HS-5 (cell line): ENCODE data around the gene TRIM31.

Source experiments
- DNase-seq: peaks from one replicate; pipeline ENCODE4 v3.0.0-alpha.2; 2012; ENCODE audit warnings: low read depth

Gene TRIM31

GRCh38 chr6:30075790-30076732, 36.8 kb downstream of the TRIM31 start:
- no peak for DNase-seq

- DNase-seq, result no peak
Observed at GRCh38 chr6:30075094-30075789, 37.6 kb downstream of the TRIM31 start, which contains the start of gene RNF39. RNF39 (minus strand) TSS chr6:30075769; CDS start chr6:30075585, 184 bp downstream.

DNA sequence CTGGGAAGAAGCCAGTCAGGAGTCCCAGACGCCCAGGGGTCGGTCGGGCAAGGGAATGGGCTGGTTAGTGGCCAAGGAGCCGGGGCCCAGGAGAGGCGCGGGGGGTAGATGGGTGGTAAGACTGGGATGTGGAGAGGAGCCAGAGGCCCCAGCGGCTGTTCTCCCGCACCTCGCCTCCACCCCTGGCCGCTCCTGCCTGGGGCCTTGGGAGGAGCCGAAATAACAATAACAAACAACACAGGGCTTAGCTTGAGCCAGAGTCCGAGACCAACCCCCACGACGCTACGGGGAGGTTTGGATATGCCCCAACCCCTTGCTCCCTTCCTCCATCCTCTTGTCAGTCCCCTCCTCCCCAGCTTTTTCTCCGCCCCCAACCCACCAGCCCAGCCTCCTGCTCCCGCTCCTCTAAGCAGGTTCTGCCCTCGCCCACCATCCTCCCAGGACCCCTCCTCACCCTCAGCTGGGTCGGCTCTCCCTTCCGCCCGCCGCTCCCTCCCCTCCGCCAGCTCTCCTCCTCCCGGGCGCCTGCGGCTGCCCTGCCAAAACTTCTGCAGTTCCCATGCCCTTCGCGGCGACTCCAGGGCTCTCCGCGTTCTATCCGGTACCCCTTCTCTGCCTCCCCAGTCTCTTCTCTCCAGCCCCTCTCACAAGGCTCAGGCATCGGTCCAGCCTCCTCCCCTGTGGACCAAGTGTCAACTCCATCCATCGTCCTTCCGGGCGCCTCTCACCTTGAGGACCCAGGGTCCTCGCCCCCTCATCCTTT, 38.4 kb downstream of the TRIM31 start:
- no peak for DNase-seq

- no peak for DNase-seq
Observed at GRCh38 chr6:30073489-30074235, 39.2 kb downstream of the TRIM31 start.

GRCh38 chr6:30071858-30072257, 41.0 kb downstream of the TRIM31 start:
- no peak for DNase-seq

DNA sequence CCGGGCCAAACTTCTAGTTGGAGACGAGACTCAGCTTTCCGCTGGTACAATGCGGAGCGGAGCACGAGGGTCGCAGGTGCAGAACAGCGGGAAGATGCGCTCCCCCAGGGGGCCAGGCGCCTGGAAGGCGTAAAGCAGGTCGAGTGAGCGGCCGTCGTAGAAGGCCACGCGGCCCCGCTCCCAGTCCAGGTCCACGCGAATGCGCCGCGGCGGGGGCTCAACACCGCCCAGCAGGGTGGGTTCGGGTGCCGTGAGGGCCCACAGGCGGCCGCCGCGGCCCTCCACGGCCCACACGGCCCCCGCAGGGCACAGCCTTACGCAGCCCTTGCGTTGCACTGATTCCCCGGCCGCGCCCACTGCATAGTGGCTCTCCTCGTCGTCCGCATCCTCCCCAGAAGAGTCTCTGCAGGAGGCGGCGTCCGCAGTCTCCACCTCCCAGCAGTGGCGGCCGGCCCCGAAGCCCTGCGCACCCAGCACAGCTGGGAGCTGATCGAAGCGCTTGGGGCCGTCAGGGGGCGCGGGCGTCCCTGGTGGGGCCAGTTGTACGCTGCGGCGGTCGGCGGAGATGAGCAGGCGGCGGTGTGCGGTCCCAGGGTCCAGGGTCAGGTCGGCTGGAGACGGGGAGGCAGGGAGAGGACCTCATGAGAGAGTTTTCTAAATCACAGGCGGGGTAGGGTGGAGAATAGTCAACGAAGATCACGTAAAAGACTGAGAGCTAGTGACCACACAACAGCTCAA, 41.6 kb downstream of the TRIM31 start:
- DNase-seq, result no peak

DNA sequence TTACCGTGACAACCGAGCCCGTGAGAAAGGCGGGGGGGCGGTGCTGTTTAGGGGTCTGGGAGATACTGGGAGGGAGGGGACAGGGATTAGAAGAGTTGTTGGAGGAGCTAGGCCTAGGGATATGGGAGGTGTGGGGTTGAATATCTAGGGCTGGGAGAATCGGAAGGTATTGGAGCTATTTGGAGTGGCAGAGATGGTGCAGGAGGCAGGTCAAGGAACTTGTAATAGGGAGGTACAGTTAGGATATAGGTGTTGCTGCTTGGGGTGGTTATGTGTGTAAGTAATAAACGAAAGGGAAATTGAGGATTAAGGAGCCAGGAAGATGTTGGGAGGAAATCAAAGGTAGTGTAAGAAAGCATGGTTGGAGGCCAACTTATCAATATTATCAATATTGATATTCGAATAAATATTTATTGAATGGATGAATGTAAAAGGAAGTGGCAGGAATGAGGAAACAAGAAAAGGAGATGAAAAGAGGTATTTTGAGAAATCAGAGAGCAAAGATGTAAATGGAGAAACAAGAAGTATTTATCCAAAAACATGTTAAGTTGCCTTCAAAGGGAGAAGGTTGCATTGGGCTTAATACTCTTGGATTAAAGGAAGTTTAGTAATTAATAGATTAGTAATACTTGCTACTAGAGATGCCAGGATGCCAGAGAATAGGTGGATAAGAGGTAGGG, 45.3 kb downstream of the TRIM31 start:
- no peak for DNase-seq

- DNase-seq, result peak; percentile 98
Observed at GRCh38 chr6:30066577-30067459, 46.1 kb downstream of the TRIM31 start, which contains the start of gene PPP1R11. PPP1R11 (plus strand) TSS chr6:30067198; CDS start chr6:30067411, 213 bp downstream.

DNA sequence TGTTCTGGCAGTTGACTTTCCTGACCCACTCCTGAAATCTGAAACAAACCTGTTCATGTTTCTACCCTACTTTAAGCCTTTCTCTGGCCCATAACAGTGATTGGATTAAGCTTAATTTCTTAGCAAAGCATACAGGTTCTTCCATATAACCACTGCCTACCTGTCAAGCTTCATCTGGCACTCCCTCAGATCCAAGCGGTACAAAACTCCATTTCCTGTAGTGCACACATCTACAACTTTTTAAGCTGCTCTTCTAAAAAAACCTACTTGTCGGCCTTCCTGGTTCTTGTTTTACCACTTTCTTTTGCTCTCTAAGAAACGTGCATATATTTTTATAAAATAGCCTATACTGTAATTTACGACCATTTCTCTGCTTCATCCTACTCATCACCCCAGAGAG, 46.8 kb downstream of the TRIM31 start:
- DNase-seq, result no peak

DNA sequence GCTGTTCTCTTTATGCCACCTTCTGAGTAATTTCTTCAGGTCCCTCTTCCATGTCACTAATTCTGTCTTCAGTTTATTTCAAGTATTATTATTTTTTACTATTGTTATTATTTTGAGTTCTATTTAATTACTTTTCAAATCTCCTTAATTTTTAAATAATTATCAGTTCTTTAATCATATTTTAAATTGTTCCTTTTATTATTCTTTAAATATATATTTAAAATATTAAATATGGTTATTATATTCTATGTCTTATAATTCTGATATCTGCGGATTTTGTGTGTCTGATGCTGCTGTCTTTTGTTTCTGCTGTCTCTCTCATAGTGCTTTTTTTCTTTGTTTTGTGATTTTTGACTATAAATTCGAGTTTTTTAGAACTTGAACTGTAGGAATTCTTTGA, 49.6 kb downstream of the TRIM31 start:
- DNase-seq, result no peak

DNA sequence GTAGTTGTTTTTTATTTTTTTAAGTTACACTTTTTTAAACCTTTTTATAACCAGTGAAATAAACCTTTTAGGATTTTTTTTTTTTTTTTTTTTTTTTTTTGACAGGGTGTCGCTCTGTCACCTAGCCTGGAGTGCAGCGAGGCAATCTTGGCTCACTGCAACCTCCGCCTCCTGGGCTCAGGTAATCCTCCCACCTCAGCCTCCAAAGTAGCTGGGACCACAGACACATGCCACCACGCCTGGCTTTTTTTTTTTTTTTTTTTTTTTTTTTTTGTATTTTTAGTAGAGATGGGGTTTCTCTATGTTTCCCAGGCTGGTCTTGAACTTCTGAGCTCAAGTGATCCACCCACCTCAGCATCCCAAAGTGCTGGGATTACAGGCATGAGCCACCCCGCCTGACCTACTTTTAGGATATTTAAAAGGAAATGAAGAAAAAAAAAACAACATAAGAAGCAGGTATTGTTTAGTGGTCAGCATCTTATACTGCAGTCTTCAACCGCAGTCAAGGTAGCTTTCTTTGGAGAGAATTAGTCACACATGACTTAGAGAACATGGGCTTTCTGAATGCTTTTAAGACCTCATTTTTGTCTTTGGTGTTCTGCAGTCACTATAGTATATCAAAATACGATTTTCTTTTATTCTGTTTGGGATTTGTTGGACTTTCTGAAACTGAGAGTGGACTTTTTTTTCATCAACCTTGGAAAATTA, 50.3 kb downstream of the TRIM31 start:
- DNase-seq, result no peak

DNA sequence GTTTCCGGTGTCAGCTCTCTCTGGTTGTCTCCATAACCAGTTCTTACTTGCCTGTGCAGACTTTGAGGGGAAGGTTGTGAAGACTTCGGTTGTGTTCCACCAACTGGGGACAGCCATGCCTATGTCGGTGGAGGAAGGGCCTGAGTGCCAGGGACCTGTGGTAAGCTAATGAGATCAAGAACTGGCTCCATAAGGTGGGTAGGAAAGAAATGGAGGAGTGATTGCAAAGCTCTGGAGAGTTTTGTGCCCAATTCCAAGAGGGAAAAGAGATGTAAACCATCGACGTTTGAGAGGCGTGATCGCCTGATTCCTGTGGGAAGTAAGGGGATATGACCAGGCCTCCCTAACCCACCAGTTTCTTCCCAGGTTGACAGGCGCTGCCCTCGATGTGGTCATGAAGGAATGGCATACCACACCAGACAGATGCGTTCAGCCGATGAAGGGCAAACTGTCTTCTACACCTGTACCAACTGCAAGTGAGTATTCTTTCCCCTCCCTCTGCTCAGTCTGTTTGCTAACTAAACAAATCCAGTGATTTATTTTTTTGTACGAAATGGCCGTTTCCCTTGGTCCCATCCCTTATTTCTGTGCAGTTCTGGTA, 50.9 kb downstream of the TRIM31 start:
- no peak for DNase-seq

DNA sequence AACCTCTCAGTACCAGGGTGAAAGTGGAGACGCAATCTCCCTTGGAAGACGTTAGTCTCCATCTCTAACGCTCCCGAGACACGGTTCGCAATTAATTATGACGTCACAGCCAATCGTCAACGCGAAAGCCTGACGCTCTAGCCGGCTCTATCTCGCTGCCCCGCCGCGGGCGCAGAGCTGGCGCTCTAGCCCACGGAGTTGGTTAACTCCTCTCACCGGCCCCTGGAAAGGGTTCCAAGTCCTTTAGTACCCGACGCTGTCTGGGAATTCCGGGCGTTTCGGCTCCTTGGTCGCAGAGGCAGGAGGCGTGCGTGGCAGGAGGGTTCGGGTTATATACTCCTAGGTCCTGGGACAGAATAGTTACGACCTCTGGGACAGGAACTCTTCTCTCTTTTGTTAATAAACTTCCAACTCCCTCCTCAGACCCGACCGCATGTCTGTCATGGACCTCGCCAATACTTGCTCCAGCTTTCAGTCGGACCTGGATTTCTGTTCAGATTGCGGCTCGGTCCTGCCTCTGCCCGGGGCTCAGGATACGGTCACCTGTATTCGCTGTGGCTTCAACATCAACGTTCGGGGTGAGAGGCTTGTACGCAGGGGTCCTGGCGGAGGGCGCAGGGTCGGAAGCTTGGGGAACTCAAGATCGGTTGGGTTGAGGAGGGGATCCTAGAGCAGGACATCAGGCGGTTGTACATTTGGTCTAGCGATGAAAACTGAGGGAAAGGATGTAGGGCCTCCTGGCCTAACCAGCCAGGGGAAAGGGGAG, 51.6 kb downstream of the TRIM31 start, which contains the start of gene POLR1H:
Gene POLR1H (plus strand): TSS at position 174 of the 766 bp plus-strand sequence. CDS start 260 bp downstream, at position 434.
- DNase-seq, result peak; percentile 84

- no peak for DNase-seq
Observed at GRCh38 chr6:30060606-30061091, 52.2 kb downstream of the TRIM31 start.

GRCh38 chr6:30055513-30055912, 57.4 kb downstream of the TRIM31 start:
- DNase-seq, result no peak

GRCh38 chr6:30053682-30054081, 59.2 kb downstream of the TRIM31 start:
- DNase-seq, result no peak
